Activated CD8-positive, alpha-beta T cell treated with anti-CD3 and anti-CD28 coated beads, Interleukin-2, amount 10 ng/mL, durations not matched to agents 7 days and 5 days (primary cell): ENCODE measurements around the gene PRPF38A. TPM values are rescaled to one million over a fixed set of nuclear protein-coding genes. Genes with fewer than 3 reads are reported as not detected.

Experiments
- ATAC-seq: fragments of 150-1000 bp; cut with Tn5 transposase; one replicate; pipeline ENCODE4 v1.10.0; 2021; ENCODE audit warnings: moderate library complexity
- CTCF ChIA-PET: fragments of 350-600 bp; sonication (Branson Sonifier 250); formaldehyde crosslinking; loops from one replicate; lab custom pipeline; 2021; ENCODE audit warnings: antibody characterized with exemption; lab: Charles Lee
- POLR2A ChIA-PET: fragments of 350-600 bp; sonication (Branson Sonifier 250); formaldehyde crosslinking; loops from one replicate; lab custom pipeline; 2021; ENCODE audit warnings: antibody characterized with exemption; lab: Charles Lee
- DNase-seq: peaks from one replicate; pipeline ENCODE4 v3.0.0-alpha.2; 2020
- H3K27ac Mint-ChIP-seq: one replicate; pipeline ENCODE4 v1.8.0; 2021; ENCODE audit warnings: mild to moderate bottlenecking, mixed read lengths
- H3K27me3 Mint-ChIP-seq: one replicate; pipeline ENCODE4 v1.8.0; 2021; ENCODE audit warnings: low read depth, mixed read lengths
- H3K36me3 Mint-ChIP-seq: one replicate; pipeline ENCODE4 v1.8.0; 2021; ENCODE audit warnings: low read depth, mixed read lengths
- H3K4me1 Mint-ChIP-seq: one replicate; pipeline ENCODE4 v1.8.0; 2021; ENCODE audit warnings: low read depth, mixed read lengths
- H3K4me3 Mint-ChIP-seq: one replicate; pipeline ENCODE4 v1.8.0; 2021; ENCODE audit warnings: mild to moderate bottlenecking, mixed read lengths
- H3K9me3 Mint-ChIP-seq: one replicate; pipeline ENCODE4 v1.8.0; 2022; ENCODE audit warnings: mixed read lengths; ENCODE audit not compliant: insufficient read depth
- total RNA-seq, 2 experiments: library from RNA; stranded (reverse); gene quantifications; one replicate each; pipeline ENCODE4 v1.2.3, GENCODE V29; 2021

Gene PRPF38A
- total RNA-seq, 2 experiments from 2014 or later = 102 to 104 TPM

GRCh38 chr1:52463891-52464290 is 59.5 kb downstream of the PRPF38A start:
- no peak for DNase-seq
- no peak for ATAC-seq
- POLR2A ChIA-PET = no interaction called here
- Mint-ChIP-seq H3K27me3 (no peaks in the 10 kb centered on the region), H3K4me3 (no peak overlapping the region), H3K9me3 (no peaks in the 10 kb centered on the region), H3K4me1 (no peaks in the 10 kb centered on the region), H3K36me3 (peaks cover 12% of the 10 kb centered on the region), H3K27ac (no peak overlapping the region)
- CTCF ChIA-PET = no interaction called here

- ChIA-PET CTCF (no interaction called here), POLR2A (no interaction called here)
- Mint-ChIP-seq H3K36me3 (peaks cover 11% of the 10 kb centered on the region), H3K4me3 (no peak overlapping the region), H3K27me3 (no peaks in the 10 kb centered on the region), H3K27ac (no peak overlapping the region), H3K9me3 (no peaks in the 10 kb centered on the region), H3K4me1 (no peaks in the 10 kb centered on the region)
- DNase-seq (no peak), ATAC-seq (no peak)
These were observed 64.7 kb downstream of the PRPF38A start for GRCh38 chr1:52469108-52469507.

Other genes with a start within 250 kb of the PRPF38A start
- 10 to 100 TPM; 46.7 to 53.3 TPM for gene CC2D1B, start 38.4 kb upstream of the PRPF38A start, total RNA-seq
- gene ORC1, start 179 bp upstream of the PRPF38A start, total RNA-seq = 10 to 100 TPM; 38.3 to 38.4 TPM
- 10 to 100 TPM; 58.5 to 65.9 TPM for gene TUT4, start 148.5 kb downstream of the PRPF38A start, total RNA-seq
- 10 to 100 TPM; 10.0 to 10.4 TPM for gene GPX7, start 197.8 kb downstream of the PRPF38A start, total RNA-seq
- 1 to 10 TPM; 7.9 to 8.6 TPM for gene SHISAL2A, start 228.6 kb downstream of the PRPF38A start, total RNA-seq